ENCODE measurements around the gene CEP20. TPM values are rescaled to one million over a fixed set of nuclear protein-coding genes. Genes with fewer than 3 reads are reported as not detected.

Gene CEP20
- total RNA-seq, 4 donors from 2014 or later = 31.2 to 45.1 (median 39.5) TPM

- Histone ChIP-seq H3K27ac (no peak overlapping the region), H3K4me3 (no peak overlapping the region), H3K4me1 (no peaks in the 10 kb centered on the region), H3K9me3 (no peaks in the 10 kb centered on the region), H3K27me3 (no peaks in the 10 kb centered on the region), H3K36me3 (no peaks in the 10 kb centered on the region)
- no peak for TF ChIP-seq EP300 (IDR thresholded peaks at IDR 0.05)
- no peak for TF ChIP-seq CTCF (IDR thresholded peaks at IDR 0.05)
- TF ChIP-seq POLR2A (IDR thresholded peaks at IDR 0.05) = no peak
- TF ChIP-seq POLR2AphosphoS5 (IDR thresholded peaks at IDR 0.05) = no peak
- WGBS = 83% methylated on average over 10 of the region's 10 CpGs
- DNase-seq (ENCODE audit: low spot score in 2 of 2) = no peak
Observed at GRCh38 chr16:15836965-15837611, 51.3 kb downstream of the CEP20 start.

GRCh38 chr16:15836074-15836473 lies 52.3 kb downstream of the CEP20 start:
- no peak overlapping the region for H3K4me3 ChIP-seq
- WGBS = 92% methylated on average over 6 of the region's 6 CpGs
- H3K27ac ChIP-seq = no peak overlapping the region
- H3K36me3 ChIP-seq = no peaks in the 10 kb centered on the region
- TF ChIP-seq POLR2AphosphoS5 (IDR thresholded peaks at IDR 0.05) (no peak), POLR2A (IDR thresholded peaks at IDR 0.05) (no peak), CTCF (IDR thresholded peaks at IDR 0.05) (no peak), EP300 (IDR thresholded peaks at IDR 0.05) (no peak)
- no peaks in the 10 kb centered on the region for H3K27me3 ChIP-seq
- DNase-seq (ENCODE audit: low spot score in 2 of 2) = no peak
- H3K9me3 ChIP-seq = no peaks in the 10 kb centered on the region
- no peaks in the 10 kb centered on the region for H3K4me1 ChIP-seq

GRCh38 chr16:15835136-15835878 lies 53.1 kb downstream of the CEP20 start:
- H3K4me3 ChIP-seq = no peak overlapping the region
- 47% methylated on average over 2 of the region's 2 CpGs for WGBS
- TF ChIP-seq POLR2AphosphoS5 (IDR thresholded peaks at IDR 0.05) = no peak
- TF ChIP-seq POLR2A (IDR thresholded peaks at IDR 0.05) = no peak
- no peak for TF ChIP-seq EP300 (IDR thresholded peaks at IDR 0.05)
- no peak for TF ChIP-seq CTCF (IDR thresholded peaks at IDR 0.05)
- H3K27ac ChIP-seq = no peak overlapping the region
- no peaks in the 10 kb centered on the region for H3K36me3 ChIP-seq
- no peaks in the 10 kb centered on the region for H3K27me3 ChIP-seq
- no peak for DNase-seq (ENCODE audit: low spot score in 2 of 2)
- H3K4me1 ChIP-seq = no peaks in the 10 kb centered on the region
- no peaks in the 10 kb centered on the region for H3K9me3 ChIP-seq

- 87% methylated on average over 4 of the region's 4 CpGs for WGBS
- Histone ChIP-seq H3K27me3 (no peaks in the 10 kb centered on the region), H3K36me3 (no peaks in the 10 kb centered on the region), H3K4me1 (no peaks in the 10 kb centered on the region), H3K4me3 (no peak overlapping the region), H3K27ac (no peak overlapping the region), H3K9me3 (no peaks in the 10 kb centered on the region)
- no peak for DNase-seq (ENCODE audit: low spot score in 2 of 2)
- TF ChIP-seq POLR2AphosphoS5 (IDR thresholded peaks at IDR 0.05) (no peak), EP300 (IDR thresholded peaks at IDR 0.05) (no peak), POLR2A (IDR thresholded peaks at IDR 0.05) (no peak), CTCF (IDR thresholded peaks at IDR 0.05) (no peak)
Observed at GRCh38 chr16:15834502-15834901, 53.9 kb downstream of the CEP20 start.

DNA sequence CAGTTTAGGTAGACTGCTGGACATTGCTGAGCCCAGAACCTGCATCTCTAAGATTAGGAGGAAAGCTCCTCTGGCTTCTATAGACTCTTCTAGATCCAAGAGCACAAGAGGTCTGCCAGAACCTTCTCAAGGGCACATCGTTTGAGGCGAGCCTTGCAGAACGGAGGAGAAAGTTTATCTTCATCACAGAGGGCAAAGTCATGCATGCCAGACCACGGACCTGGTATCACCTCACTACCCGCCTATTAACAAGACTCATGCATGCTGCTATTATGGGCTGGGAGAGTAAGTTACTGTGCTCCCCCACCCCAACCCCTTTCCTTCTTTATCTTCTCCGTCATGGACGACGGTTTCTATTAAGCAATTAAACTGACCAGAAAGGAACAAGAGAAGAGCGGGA lies 54.9 kb downstream of the CEP20 start:
- DNase-seq (ENCODE audit: low spot score in 2 of 2) = no peak
- TF ChIP-seq CTCF (IDR thresholded peaks at IDR 0.05) (no peak), EP300 (IDR thresholded peaks at IDR 0.05) (no peak)
- H3K36me3 ChIP-seq = no peaks in the 10 kb centered on the region
- H3K27me3 ChIP-seq = no peaks in the 10 kb centered on the region
- no peak overlapping the region for H3K4me3 ChIP-seq
- 77% methylated on average over 9 of the region's 9 CpGs for WGBS
- no peaks in the 10 kb centered on the region for H3K4me1 ChIP-seq
- no peaks in the 10 kb centered on the region for H3K9me3 ChIP-seq
- no peak overlapping the region for H3K27ac ChIP-seq

Data from suprapubic skin (tissue), 4 donors.